Stimulated activated CD4-positive, alpha-beta T cell treated with anti-CD3 and anti-CD28 coated beads, Interleukin-4, amount 100 ng/mL, for 24 hours (primary cell): ENCODE measurements around the gene TENM4.

Experiments used
- DNase-seq: peaks from one replicate; pipeline ENCODE4 v3.0.0-alpha.2; 2020

The TENM4 gene

DNA sequence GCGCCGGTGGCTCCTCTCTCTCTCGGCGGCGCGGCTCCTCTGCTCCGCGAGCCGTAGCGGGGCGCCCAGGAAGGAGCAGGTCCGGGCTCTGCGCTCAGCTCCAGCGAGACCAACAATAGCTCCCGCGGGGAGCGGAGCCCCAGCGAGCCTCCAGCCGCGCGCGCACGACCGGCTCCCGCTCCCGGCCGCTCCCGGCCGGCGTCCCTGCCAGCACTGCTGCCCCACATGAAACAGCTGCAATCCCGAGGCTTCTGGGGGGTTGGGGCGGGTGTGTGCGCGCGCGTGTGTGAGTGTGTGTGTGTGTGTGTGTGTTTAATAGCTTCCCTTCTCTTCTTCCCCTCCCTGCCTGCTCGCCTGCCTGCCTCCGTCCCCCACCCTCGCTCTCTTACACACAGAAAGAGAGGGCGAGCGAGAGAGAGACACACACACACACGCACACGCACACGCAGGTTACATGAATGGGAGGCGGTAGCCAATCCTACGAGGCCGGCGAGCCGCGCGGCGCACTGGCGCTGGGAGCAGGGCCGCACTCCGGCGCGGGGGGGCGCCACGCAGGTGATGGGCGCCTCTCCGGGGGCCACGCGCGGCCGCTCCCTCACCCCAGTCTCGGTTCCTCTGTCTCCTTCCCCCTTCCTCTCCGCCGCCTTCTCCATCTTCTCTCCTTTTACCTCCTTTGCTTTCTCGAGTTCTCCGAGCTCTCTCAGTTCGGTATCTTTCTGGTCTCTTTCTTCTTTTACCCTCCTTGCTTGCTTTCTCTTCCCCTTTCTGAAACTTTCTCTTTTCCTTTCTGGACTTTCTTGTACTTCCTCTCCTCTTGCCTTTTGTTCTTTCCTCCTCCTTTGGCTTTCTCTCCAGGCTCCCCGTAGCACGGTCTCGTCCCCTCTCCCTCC is at the start of gene TENM4:
Gene TENM4, minus strand, starts transcription at position 460 of the 890 bp plus-strand sequence. CDS start 371,086 bp downstream, outside the sequence.
- DNase-seq, result no peak

GRCh38 chr11:79488286-79488685 is 47.5 kb upstream of the TENM4 start:
- DNase-seq, result no peak

GRCh38 chr11:79487412-79487811 is 46.6 kb upstream of the TENM4 start:
- no peak for DNase-seq

GRCh38 chr11:79486242-79486984 is 45.6 kb upstream of the TENM4 start:
- no peak for DNase-seq

- DNase-seq, result no peak
These were observed 44.9 kb upstream of the TENM4 start for GRCh38 chr11:79485694-79486093.

DNA sequence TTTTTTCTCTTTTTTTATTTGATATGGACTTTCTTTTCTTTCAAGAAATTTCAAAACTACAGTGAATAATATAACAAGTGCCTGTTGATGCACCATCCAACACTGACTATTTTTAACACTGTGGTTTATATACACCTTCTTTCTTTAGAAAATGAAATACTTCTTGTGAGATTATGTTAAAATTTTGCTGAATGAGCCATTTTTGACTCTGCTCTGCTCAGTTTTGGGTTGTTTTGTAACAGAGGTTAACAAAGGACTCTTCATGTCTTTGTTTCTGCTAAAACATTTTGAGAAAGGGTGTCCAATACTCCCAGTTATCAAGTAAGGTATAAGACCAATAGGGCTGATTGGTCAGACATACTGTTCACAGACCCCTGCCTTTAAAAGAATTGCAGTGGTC is 44.0 kb upstream of the TENM4 start:
- DNase-seq, result no peak

DNA sequence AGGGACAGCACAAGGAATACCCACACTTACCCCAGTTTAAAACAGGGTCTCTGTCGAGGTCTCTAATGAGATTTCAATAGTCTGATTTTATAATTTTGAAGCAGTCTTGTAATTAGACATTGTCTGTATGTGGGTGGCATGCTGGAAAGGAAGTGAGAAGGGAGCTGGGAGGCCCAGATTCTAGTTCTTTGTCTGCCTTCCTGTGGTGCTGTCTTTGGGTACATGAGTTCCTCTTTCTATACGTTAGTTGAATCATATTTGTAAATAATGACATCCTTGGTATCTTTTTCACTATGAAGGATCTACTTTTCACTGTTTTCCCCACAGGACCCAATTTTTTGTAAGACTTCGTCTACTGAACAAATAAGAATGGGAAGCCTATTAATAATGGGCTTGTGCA is 42.0 kb upstream of the TENM4 start:
- no peak for DNase-seq

DNA sequence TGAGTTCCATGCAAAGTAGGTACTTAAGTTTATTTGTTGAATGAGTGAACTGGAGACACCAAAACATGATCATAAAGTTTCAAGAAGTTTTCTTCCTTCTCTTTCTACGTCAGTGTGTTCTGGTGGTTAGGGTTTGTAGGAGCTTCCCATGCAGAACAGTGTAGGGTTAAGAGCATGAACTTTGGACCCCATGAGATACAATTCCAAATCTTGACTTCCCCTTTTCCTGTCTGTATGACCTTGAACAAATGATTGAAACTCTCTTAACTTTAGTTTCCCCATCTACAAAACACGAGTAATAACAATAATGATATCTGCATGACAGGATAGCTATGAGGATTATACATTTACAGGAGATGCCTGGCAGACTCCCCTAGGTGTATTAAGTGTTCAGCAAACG is 41.0 kb upstream of the TENM4 start:
- no peak for DNase-seq

GRCh38 chr11:79480864-79481263 is 40.0 kb upstream of the TENM4 start:
- DNase-seq, result no peak

GRCh38 chr11:79472819-79473529 is 32.1 kb upstream of the TENM4 start:
- no peak for DNase-seq

- DNase-seq, result no peak
These were observed 30.4 kb upstream of the TENM4 start for GRCh38 chr11:79471071-79471844.

DNA sequence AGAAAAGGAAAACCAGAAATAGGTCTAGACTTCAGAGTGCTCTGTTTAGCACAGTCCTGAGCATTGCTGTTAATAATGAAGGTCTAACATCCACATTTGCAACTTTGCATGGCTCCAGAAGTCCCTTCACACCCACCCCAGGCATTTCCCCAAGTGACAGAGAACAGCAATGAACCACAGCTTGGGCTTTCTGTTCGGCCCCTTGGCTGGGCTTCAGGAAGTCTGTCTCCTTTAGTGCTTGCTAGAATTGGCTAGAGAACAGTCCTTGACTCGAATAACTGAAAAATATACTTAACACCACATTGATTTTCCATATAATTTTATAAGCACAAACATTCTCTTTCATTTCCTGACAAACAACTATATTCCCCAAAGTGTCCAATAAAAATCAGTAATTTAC is 29.3 kb upstream of the TENM4 start:
- DNase-seq, result no peak

DNA sequence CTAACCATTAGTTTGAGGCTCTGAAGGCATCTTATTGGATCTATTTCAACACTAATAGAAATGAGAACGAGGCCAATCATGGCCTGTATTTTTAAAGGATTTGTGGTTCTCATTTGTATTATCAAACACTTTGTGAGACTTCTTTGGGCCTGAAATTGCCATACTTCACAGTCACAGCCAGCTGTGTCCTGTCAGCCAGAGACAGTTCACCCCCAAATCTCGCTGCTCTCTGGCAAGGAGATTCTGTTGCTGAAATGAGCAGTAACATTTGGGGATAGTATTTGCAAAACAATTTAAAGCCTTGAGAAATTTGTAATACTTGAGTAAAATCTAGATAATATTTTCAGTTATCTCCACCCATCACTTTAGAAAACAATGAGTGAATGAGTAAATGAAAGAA is 26.9 kb upstream of the TENM4 start:
- DNase-seq, result no peak

DNA sequence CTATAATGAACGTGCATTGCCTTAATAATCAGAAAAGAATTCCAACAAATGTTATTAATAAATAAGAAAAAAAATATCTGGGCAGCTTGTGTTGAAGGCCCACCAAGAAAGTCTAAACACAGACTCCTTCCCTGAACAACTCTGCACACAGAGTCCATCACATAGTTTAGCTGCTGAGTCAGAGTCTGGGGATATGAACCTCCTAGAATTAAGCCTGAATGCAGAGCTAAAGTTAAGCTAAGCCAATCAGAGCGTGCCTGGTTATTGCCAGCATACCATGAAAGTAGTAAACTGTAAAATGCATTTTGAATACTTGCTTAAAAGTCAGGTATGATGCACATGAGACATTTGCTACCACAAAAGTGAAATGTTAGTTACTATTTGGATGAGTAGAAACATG is 25.6 kb upstream of the TENM4 start:
- no peak for DNase-seq

- DNase-seq, result no peak
These were observed 24.3 kb upstream of the TENM4 start for GRCh38 chr11:79465160-79465559.

DNA sequence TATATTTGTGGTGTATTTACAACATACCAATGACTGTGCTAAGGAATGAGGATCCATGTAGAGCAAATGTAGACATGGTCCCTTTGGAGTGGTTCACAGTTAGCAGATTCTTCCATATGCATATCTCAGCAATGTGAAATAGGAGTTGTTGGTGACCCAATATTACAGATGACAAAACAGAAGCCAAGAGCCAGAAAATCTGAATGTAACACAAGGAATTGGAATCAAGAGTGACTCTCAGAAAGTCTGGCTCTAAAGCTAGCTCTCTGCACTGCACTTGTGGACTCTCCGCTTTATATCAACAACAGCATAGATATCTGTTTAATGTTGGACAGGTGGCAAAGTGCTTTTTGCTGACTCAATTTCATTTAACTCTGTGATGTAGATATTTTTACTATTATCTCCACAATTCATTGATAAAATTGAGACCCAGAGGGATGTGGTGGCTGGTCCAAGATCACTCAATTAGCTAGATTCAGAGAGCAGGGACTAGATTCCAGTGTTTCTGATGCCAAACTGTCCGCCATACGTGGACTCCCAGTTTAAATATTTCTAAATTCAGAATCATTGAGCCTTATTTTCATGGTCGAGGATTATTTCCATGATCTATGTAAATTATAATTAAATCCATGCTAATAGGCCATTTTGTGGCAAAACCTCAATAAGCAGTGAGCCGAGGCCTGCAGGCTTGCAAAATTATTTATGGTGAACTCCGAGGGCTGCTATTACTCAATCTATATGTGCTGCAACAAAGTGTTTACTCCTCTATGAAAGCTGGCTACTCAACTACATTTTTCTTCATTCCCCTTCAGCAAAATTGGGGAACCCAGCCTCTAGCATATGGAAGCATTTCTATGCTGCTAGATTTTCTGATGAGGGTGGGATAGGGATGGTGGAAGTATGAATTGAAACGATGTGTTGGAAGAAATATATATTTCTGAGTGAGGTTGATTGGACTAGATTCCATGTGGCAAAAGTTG is 21.1 kb upstream of the TENM4 start:
- no peak for DNase-seq

DNA sequence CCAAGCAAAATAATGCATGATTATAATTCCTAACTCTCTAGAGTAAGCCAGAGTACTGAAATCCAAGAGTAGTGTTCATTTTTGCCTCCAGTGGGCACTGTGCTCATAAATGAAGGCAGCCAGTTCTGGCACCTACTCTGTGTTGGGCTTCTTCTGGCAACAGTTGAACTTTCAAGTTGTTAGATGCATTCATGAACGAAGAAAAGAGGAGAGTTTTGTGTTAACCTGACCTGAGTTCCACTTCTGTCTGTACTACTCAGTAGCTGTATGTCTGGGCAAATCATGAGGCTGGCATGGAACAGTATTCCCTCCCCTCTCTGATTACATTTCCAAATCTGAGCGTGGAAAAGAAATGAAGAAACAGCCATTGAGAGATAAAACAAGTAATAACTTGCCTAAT is 20.3 kb upstream of the TENM4 start:
- DNase-seq, result no peak

DNA sequence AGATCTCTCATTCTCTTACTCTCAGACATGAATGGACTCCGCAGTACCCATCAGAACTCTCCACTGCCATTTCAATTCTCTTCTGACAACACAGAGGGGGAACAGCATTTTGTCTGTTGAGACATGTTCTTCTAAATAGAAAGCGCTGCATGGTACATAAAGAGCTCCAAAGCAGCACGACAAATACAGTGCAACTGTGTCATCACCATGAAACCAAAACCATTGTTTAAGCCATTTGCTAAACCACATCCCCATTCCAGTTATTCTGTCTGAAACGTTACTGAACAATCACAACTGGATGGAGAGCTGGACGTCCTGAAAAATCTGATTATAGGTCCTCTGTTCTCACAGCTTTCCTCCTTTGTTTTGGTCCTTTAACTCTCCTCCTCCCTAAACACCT is 17.9 kb upstream of the TENM4 start:
- no peak for DNase-seq

DNA sequence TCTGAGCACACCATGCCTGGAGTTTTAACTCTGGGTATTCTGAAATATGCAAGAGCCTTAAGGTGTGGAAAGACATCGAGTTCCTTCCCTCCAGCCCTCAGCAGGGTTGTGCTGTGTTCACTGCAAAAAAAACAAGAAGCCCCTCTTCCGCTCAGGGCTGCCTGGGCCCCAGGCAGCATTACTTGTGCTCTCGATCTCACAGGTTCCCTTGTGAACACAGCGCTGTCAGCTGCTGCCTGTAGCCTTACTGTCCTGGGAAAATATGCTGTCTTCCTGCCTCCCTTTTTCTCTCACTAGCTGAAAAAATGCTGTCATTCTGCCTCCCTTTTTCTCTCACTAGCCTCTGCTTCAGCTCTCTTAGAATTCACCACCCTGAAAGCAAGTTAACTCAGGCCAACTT is 15.7 kb upstream of the TENM4 start:
- DNase-seq, result no peak

DNA sequence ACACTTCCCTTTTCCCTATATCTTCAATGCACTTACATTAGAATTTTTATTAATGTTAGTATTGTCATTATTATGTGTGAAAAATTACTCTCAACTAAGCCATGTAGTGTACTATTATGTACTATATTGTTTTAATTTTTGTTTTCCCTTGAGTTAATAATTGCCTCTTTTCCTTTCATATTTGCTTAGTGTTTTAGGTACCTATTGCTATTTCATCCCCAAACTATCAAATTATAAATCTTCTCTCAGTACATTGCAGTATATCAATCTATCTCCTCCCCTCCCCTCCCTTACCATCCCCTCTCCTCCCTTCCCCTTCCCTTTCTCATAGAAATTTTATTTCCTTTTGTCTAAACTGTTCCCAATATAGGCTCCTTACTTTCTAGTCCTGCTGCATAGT is 12.8 kb upstream of the TENM4 start:
- DNase-seq, result no peak

DNA sequence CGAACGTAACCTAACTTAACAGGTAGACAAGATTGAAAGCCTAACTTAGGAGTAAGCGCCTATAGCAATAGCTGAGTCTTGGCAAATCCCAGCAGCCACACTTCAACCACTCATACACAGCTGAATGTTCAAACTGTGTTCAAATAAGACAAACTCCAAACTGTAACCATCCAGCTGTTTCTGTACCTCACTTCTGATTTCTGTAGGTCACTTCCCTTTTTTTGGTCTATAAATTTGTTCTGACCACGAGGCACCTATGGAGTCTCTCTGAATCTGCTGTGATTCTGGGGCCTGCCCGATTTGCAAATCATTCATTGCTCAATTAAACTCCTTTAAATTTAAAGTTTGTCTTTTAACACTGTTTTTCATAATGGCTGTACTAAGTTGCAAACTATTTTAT is 8.2 kb upstream of the TENM4 start:
- no peak for DNase-seq
